K562 (cell line): ENCODE data around the gene SYVN1. TPM values are rescaled to one million over a fixed set of nuclear protein-coding genes. Genes with fewer than 3 reads are reported as not detected.

ENCODE experiments used
- ATAC-seq: fragments of 200-7000 bp; cut with Tn5 transposase; 3 replicates; pipeline ENCODE4 v1.9.1; 2020; ENCODE audit warnings: moderate library complexity
- BruUV-seq: library from RNA; stranded (reverse); fragments of 400-500 nt; replicated peaks from 2 replicates; lab custom pipeline; 2021; lab: Mats Ljungman, UMichigan
- CTCF ChIA-PET: fragments of 300-600 bp; formaldehyde crosslinking; extraction: SDS; loops from one replicate; lab custom pipeline; 2021; ENCODE audit warnings: low intra/inter-chr PET ratio; lab: Yijun Ruan, JAX
- POLR2A ChIA-PET: fragments of 300-600, 350-650 bp; sonication (Branson Sonifier 250); formaldehyde crosslinking; extraction: SDS; loops from one replicate; lab custom pipeline; 2021; ENCODE audit warnings: antibody characterized with exemption, inconsistent platforms; lab: Yijun Ruan, JAX
- DNase-seq, 4 experiments: peaks; one replicate each; pipeline versions ENCODE4 v3.0.0 to v3.0.0-alpha.2; 2011 to 2018; ENCODE audit warnings: low spot score in 3 of 4, mixed read lengths in 3 of 4; ENCODE audit errors: extremely low read depth in 1 of 4
- FAIRE-seq: peaks from 2 replicates; lab custom pipeline; 2011; peaks lifted over from hg19 to GRCh38; lab: Jason Lieb, UNC
- H2AFZ ChIP-seq: 2 replicates; pipeline ENCODE4 v1.6.0; 2011; ENCODE audit warnings: low read depth, low read length, control low read depth, inconsistent platforms
- H3K27ac ChIP-seq: fragments of 200-600 bp; 3 replicates; pipeline ENCODE4 v1.8.0; 2011; ENCODE audit warnings: low read depth, mild to moderate bottlenecking, control low read depth, inconsistent platforms, low read length, moderate library complexity, mixed read lengths; ENCODE audit errors: extremely low read depth
- H3K27me3 ChIP-seq, 2 experiments: fragments of 300-600 bp in 1 of 2; 2 replicates in 1 of 2; 3 replicates in 1 of 2; pipeline versions ENCODE4 v1.6.0 to v1.8.0; 2011; ENCODE audit warnings: inconsistent platforms in 2 of 2, low read length in 2 of 2, mild to moderate bottlenecking in 1 of 2, mixed read lengths in 1 of 2, moderate library complexity in 1 of 2; ENCODE audit not compliant: control insufficient read depth in 2 of 2, insufficient read depth in 2 of 2
- H3K36me3 ChIP-seq: fragments of 300-600 bp; 3 replicates; pipeline ENCODE4 v1.8.0; 2011; ENCODE audit warnings: mild to moderate bottlenecking, low read length, inconsistent platforms; ENCODE audit not compliant: control insufficient read depth, insufficient read depth
- H3K4me1 ChIP-seq, 2 experiments: fragments of 200-600 bp in 1 of 2; replicated peaks in 1 of 2; 2 replicates in 1 of 2; 3 replicates in 1 of 2; pipeline versions ENCODE4 v1.5.1 to v1.8.0; 2011; ENCODE audit warnings: inconsistent platforms in 2 of 2, low read length in 2 of 2, mild to moderate bottlenecking in 1 of 2, mixed read lengths in 1 of 2, moderate library complexity in 1 of 2; ENCODE audit not compliant: control insufficient read depth in 2 of 2, insufficient read depth in 2 of 2
- H3K4me2 ChIP-seq: 2 replicates; pipeline ENCODE4 v1.6.1; 2011; ENCODE audit warnings: low read length, control low read depth, inconsistent platforms, mixed read lengths; ENCODE audit not compliant: insufficient read depth
- H3K4me3 ChIP-seq: fragments of 200-600 bp; sonication (generic), shearing (Covaris generic); 2 replicates; pipeline ENCODE4 v1.5.1; 2016; ENCODE audit warnings: control low read depth, inconsistent platforms
- H3K79me2 ChIP-seq: fragments of 200-600 bp; 3 replicates; pipeline ENCODE4 v1.8.0; 2011; ENCODE audit warnings: low read length, inconsistent platforms; ENCODE audit not compliant: control insufficient read depth, insufficient read depth
- H3K9ac ChIP-seq, 2 experiments: 2 replicates each; pipeline versions ENCODE4 v1.6.0 to v1.6.1; 2011; ENCODE audit warnings: low read depth in 2 of 2, low read length in 2 of 2, control low read depth in 1 of 2, inconsistent platforms in 1 of 2, mild to moderate bottlenecking in 1 of 2, mixed read lengths in 1 of 2; ENCODE audit not compliant: insufficient read depth in 1 of 2
- H3K9me1 ChIP-seq: one replicate; pipeline ENCODE4 v1.6.0; 2011; ENCODE audit warnings: inconsistent platforms, mild to moderate bottlenecking, low read length, moderate library complexity; ENCODE audit not compliant: control insufficient read depth, insufficient read depth
- H3K9me3 ChIP-seq: replicated peaks from 2 replicates; pipeline ENCODE4 v1.5.1; 2011; ENCODE audit warnings: low read depth, low read length, inconsistent platforms; ENCODE audit not compliant: control insufficient read depth, insufficient read depth
- H4K20me1 ChIP-seq: replicated peaks from 2 replicates; pipeline ENCODE4 v1.6.1; 2011; ENCODE audit warnings: low read length, inconsistent platforms, mixed read lengths; ENCODE audit not compliant: control insufficient read depth, insufficient read depth
- COPS2 ChIP-seq: fragments of 450-650 bp; conservative IDR thresholded peaks from 2 replicates; pipeline ENCODE4 v1.6.1; 2016; ENCODE audit warnings: mild to moderate bottlenecking, moderate library complexity
- GATAD2B ChIP-seq: fragments of 450-650 bp; IDR thresholded peaks from 2 replicates; pipeline ENCODE4 v1.6.1; 2017; ENCODE audit warnings: mild to moderate bottlenecking, borderline replicate concordance
- PCBP1 ChIP-seq: fragments of 200-400 bp; formaldehyde crosslinking; IDR thresholded peaks from 2 replicates; pipeline ENCODE4 v1.6.1; 2018; ENCODE audit warnings: mild to moderate bottlenecking, low read depth, low read length; ENCODE audit not compliant: poor library complexity, severe bottlenecking
- RBM25 ChIP-seq: fragments of 200-400 bp; formaldehyde crosslinking; IDR thresholded peaks from 2 replicates; pipeline ENCODE4 v1.6.1; 2018; ENCODE audit warnings: low read length, low read depth, moderate library complexity; ENCODE audit not compliant: severe bottlenecking
- SMARCA4 ChIP-seq: fragments of 450-650 bp; IDR thresholded peaks from 2 replicates; pipeline ENCODE4 v1.6.1; 2016
- SMARCA5 ChIP-seq: fragments of 450-650 bp; IDR thresholded peaks from 2 replicates; pipeline ENCODE4 v1.6.1; 2016
- TRIM28 ChIP-seq: fragments of 450-650 bp; IDR thresholded peaks from 2 replicates; pipeline ENCODE4 v1.6.1; 2017
- U2AF1 ChIP-seq: fragments of 200-400 bp; formaldehyde crosslinking; optimal IDR thresholded peaks from 2 replicates; pipeline ENCODE3; 2017; ENCODE audit warnings: mild to moderate bottlenecking, low read depth, low read length, moderate library complexity
- ZNF253 ChIP-seq: fragments of 250-450 bp; sonication (Bioruptor Pico); conservative IDR thresholded peaks from 2 replicates; pipeline ENCODE4 v1.6.1; 2021; ENCODE audit warnings: mild to moderate bottlenecking
- WGBS: fragments of 100-300 bp; shearing (Covaris generic); methylation state at CpG from one replicate; pipeline ENCODE4 v1.1.6; 2016; ENCODE audit warnings: low coverage, mixed read lengths; ENCODE audit not compliant: insufficient coverage; ENCODE audit errors: missing lambda C conversion rate; 5-methylcytosine and 5-hydroxymethylcytosine counted together
- in situ Hi-C: fragments of 300-500 bp; cut with MboI; formaldehyde crosslinking; loops from 4 replicates; pipeline ENCODE4 v1.15.0; 2018; ENCODE audit warnings: inconsistent platforms, mixed read lengths
- intact Hi-C: fragments of 100-400 bp; cut with micrococcal nuclease; formaldehyde crosslinking; loops from 2 replicates; pipeline ENCODE4 v1.14.2; 2022
- polyA plus RNA-seq, 8 experiments: library from polyadenylated mRNA; depleted of rRNA in 4 of 8; stranded (reverse) in 5 of 8; unstranded in 3 of 8; fragments of >200 nt; fragmentation: Nextera tagmentation in 2 of 8; fragmentation: Illumina TruSeq in 1 of 8; extraction: Ambion mirVana in 2 of 8; extraction: Trizol in 1 of 8; gene quantifications; 2 replicates each; pipeline versions ENCODE4 v1.2.1 to v1.2.3, GENCODE V29; 2011 to 2014; ENCODE audit warnings: inconsistent platforms in 1 of 8, missing spikeins in 1 of 8
- total RNA-seq, 7 experiments: library from RNA; depleted of rRNA in 6 of 7; stranded (reverse); fragments of >200 nt in 6 of 7; fragmentation: Illumina TruSeq in 2 of 7; extraction: Trizol in 2 of 7; gene quantifications; 2 replicates each; pipeline versions ENCODE4 v1.2.1 to v1.2.3, GENCODE V29; 2011 to 2021; ENCODE audit warnings: low replicate concordance in 1 of 7
- TF ChIP-seq, protein P1 (sequence below): fragments of 200-800 bp; sonication (Bioruptor generic); IDR thresholded peaks from 2 replicates; pipeline ENCODE4 v1.6.1; 2017; ENCODE audit warnings: missing genetic modification characterization, missing compliant biosample characterization
- TF ChIP-seq, protein P2 (sequence below): sonication (generic); formaldehyde crosslinking; IDR thresholded peaks from 2 replicates; pipeline ENCODE4 v1.8.0; 2022; ENCODE audit warnings: mild to moderate bottlenecking, low read depth, missing genetic modification reagents
- TF ChIP-seq, protein P3 (sequence below), 3 experiments: fragments of 200-800 bp in 1 of 3; sonication (Bioruptor generic) in 1 of 3; sonication (generic) in 1 of 3; formaldehyde crosslinking in 1 of 3; IDR thresholded peaks; 2 replicates each; pipeline versions ENCODE4 v1.6.1 to v1.8.0; 2016 to 2022; ENCODE audit warnings: mild to moderate bottlenecking in 2 of 3, missing compliant biosample characterization in 2 of 3, missing genetic modification characterization in 2 of 3, missing genetic modification reagents in 1 of 3

Gene SYVN1
- total and polyA plus RNA-seq, 9 of the 15 experiments (the other 6 are each of a cell fraction or from before 2014, with no cell fraction given), result 0.41 to 47.4 (median 9.9) TPM

DNA sequence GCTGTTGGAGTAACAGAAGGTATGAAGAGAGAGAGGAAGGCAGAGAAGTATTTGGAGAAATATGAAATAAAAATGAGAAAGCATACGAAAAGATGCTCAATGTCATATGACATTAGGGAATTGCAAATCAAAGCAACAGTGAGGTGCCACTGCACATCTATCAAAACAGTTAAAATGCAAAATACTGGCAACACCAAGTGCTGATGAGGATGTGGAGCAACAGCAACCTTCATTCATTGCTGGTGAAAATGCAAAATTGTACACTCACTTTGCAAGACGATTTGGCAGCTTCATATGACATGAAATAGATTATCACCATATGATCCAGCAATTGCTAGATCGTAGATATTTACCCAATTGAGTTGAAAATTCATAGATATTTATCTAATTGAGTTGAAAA, 26.3 kb upstream of the SYVN1 start:
- H3K9me3 ChIP-seq, result no peaks in the 10 kb centered on the region
- 13% methylated on average over 3 of the region's 3 CpGs for WGBS
- no TSS peak for BruUV-seq
- TF ChIP-seq RBM25, result peak; percentile 97
- TF ChIP-seq TRIM28, result no peak
- peak; percentile 66; the same call in 1 of the 2 replicates for TF ChIP-seq SMARCA5
- H3K9ac ChIP-seq, result no peak overlapping the region
- POLR2A ChIA-PET, result interaction anchor here (5.4 kb wide), 1 partner anchor 10 kb away, joined by 39 read pairs; the partner anchor contains the start of gene SPDYC
- intact Hi-C loops, result no loop called here
- CTCF ChIA-PET, result no interaction called here
- H3K4me3 ChIP-seq, result no peak overlapping the region
- DNase-seq (no peak), ATAC-seq (no peak), FAIRE-seq (no peak)
- in situ Hi-C loops, result no loop called here
- no peaks in the 10 kb centered on the region for H3K36me3 ChIP-seq
- H3K79me2 ChIP-seq, result no peaks in the 10 kb centered on the region
- no peaks in the 10 kb centered on the region for H3K27me3 ChIP-seq
- no peak overlapping the region for H3K27ac ChIP-seq
- H3K4me2 ChIP-seq, result no peak overlapping the region
- H4K20me1 ChIP-seq, result no peaks in the 10 kb centered on the region
- H2AFZ ChIP-seq, result no peak overlapping the region
- H3K4me1 ChIP-seq, result peaks cover 0 to 2% of the 10 kb centered on the region in 2 experiments; a peak in 1 of 5 replicates
- no peaks in the 10 kb centered on the region for H3K9me1 ChIP-seq

DNA sequence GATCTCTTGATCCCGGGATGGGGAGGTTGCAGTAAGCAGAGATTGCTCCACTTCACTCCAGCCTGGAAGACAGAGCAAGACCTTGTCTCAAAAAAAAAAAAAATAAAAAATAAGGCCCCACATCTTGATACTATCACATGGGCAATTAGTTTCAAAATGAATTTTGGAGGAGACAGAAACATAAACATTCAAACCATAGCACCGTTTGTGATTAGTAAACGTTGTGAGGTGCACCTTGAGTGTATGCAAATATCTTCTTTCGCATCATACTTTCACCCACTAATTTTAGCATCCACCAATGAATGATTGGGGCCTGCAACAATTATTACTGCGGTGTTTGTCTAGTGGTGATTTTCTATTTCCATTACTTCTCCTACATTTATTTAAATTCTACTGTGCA, 24.7 kb upstream of the SYVN1 start:
- WGBS, result 33% methylated on average over 5 of the region's 5 CpGs
- CTCF ChIA-PET, result no interaction called here
- H3K27me3 ChIP-seq, result no peaks in the 10 kb centered on the region
- TF ChIP-seq, protein P1, sequence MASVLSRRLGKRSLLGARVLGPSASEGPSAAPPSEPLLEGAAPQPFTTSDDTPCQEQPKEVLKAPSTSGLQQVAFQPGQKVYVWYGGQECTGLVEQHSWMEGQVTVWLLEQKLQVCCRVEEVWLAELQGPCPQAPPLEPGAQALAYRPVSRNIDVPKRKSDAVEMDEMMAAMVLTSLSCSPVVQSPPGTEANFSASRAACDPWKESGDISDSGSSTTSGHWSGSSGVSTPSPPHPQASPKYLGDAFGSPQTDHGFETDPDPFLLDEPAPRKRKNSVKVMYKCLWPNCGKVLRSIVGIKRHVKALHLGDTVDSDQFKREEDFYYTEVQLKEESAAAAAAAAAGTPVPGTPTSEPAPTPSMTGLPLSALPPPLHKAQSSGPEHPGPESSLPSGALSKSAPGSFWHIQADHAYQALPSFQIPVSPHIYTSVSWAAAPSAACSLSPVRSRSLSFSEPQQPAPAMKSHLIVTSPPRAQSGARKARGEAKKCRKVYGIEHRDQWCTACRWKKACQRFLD, result no peak
- TF ChIP-seq SMARCA4 (no peak), GATAD2B (no peak), PCBP1 (no peak), COPS2 (no peak), ZNF253 (CRISPR knock-in tag) (no peak), U2AF1 (no peak)
- TF ChIP-seq, protein P2, sequence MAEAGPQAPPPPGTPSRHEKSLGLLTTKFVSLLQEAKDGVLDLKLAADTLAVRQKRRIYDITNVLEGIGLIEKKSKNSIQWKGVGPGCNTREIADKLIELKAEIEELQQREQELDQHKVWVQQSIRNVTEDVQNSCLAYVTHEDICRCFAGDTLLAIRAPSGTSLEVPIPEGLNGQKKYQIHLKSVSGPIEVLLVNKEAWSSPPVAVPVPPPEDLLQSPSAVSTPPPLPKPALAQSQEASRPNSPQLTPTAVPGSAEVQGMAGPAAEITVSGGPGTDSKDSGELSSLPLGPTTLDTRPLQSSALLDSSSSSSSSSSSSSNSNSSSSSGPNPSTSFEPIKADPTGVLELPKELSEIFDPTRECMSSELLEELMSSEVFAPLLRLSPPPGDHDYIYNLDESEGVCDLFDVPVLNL (CRISPR knock-in tag), result no peak
- TF ChIP-seq, protein P3, sequence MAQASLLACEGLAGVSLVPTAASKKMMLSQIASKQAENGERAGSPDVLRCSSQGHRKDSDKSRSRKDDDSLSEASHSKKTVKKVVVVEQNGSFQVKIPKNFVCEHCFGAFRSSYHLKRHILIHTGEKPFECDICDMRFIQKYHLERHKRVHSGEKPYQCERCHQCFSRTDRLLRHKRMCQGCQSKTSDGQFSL (CRISPR knock-in tag; IDR thresholded peaks at IDR 0.05), result no peak
- TF ChIP-seq, protein P3 (tag; IDR thresholded peaks at IDR 0.05), result no peak

More for the DNA sequence above, 24.7 kb upstream of the SYVN1 start:
- POLR2A ChIA-PET, result interaction anchor here (5.4 kb wide), 1 partner anchor 11 kb away, joined by 39 read pairs; the partner anchor contains the start of gene SPDYC
- H3K9ac ChIP-seq, result no peak overlapping the region
- no TSS peak for BruUV-seq
- DNase-seq (no peak), FAIRE-seq (no peak), ATAC-seq (no peak)
- H3K27ac ChIP-seq, result no peak overlapping the region
- no peaks in the 10 kb centered on the region for H3K9me3 ChIP-seq
- no peaks in the 10 kb centered on the region for H3K79me2 ChIP-seq
- intact Hi-C loops (no loop called here), in situ Hi-C loops (no loop called here)
- H3K4me2 ChIP-seq, result no peak overlapping the region
- no peak overlapping the region for H2AFZ ChIP-seq
- no peaks in the 10 kb centered on the region for H3K9me1 ChIP-seq
- H3K4me3 ChIP-seq, result no peak overlapping the region
- peaks cover 0 to 2% of the 10 kb centered on the region in 2 experiments; a peak in 1 of 5 replicates for H3K4me1 ChIP-seq
- H3K36me3 ChIP-seq, result no peaks in the 10 kb centered on the region
- H4K20me1 ChIP-seq, result no peaks in the 10 kb centered on the region
